Measurements from ENCODE around the gene AKR7A3. TPM values are rescaled to one million over a fixed set of nuclear protein-coding genes. Genes with fewer than 3 reads are reported as not detected.

AKR7A3 gene
- total RNA-seq, 2 experiments from 2014 or later, result 0.54 TPM

DNA sequence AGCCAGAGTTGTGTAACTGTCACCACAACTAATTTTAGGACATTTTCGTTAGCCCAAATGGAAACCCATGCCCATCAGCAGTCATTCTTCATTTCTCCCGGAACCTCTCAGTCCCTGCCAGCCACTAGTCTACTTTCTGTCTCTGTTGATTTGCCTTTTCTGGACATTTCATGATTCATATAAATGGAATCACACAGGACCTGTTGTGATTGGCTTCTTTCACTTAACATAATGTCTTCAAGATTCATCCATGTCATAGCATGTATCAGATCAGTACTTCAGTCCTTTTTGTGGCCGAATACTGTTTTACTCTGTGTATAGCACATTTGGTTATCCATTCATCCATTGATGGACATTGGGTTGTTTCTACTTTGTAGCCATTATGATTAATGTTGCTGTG is 30.6 kb upstream of the AKR7A3 start:
- ChIA-PET CTCF (no interaction called here), POLR2A (interaction anchor here (1.4 kb wide), 1 partner anchor 68 kb away, joined by 3 read pairs; the partner anchor contains the start of genes EMC1 and MRTO4)
- ATAC-seq (no peak), DNase-seq (no peak)
- no peak overlapping the region for H3K27ac Mint-ChIP-seq
- intact Hi-C loops (cut with micrococcal nuclease), result no loop called here
- peaks cover 8% of the 10 kb centered on the region for H3K4me1 Mint-ChIP-seq (ENCODE audit: low read depth)
- H3K27me3 Mint-ChIP-seq, result no peaks in the 10 kb centered on the region
- no peaks in the 10 kb centered on the region for H3K36me3 Mint-ChIP-seq (ENCODE audit: low read depth)
- no peak overlapping the region for H3K4me3 Mint-ChIP-seq
- TF ChIP-seq, protein P1, sequence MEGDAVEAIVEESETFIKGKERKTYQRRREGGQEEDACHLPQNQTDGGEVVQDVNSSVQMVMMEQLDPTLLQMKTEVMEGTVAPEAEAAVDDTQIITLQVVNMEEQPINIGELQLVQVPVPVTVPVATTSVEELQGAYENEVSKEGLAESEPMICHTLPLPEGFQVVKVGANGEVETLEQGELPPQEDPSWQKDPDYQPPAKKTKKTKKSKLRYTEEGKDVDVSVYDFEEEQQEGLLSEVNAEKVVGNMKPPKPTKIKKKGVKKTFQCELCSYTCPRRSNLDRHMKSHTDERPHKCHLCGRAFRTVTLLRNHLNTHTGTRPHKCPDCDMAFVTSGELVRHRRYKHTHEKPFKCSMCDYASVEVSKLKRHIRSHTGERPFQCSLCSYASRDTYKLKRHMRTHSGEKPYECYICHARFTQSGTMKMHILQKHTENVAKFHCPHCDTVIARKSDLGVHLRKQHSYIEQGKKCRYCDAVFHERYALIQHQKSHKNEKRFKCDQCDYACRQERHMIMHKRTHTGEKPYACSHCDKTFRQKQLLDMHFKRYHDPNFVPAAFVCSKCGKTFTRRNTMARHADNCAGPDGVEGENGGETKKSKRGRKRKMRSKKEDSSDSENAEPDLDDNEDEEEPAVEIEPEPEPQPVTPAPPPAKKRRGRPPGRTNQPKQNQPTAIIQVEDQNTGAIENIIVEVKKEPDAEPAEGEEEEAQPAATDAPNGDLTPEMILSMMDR (IDR thresholded peaks at IDR 0.05), result no peak
- no peaks in the 10 kb centered on the region for H3K9me3 Mint-ChIP-seq

DNA sequence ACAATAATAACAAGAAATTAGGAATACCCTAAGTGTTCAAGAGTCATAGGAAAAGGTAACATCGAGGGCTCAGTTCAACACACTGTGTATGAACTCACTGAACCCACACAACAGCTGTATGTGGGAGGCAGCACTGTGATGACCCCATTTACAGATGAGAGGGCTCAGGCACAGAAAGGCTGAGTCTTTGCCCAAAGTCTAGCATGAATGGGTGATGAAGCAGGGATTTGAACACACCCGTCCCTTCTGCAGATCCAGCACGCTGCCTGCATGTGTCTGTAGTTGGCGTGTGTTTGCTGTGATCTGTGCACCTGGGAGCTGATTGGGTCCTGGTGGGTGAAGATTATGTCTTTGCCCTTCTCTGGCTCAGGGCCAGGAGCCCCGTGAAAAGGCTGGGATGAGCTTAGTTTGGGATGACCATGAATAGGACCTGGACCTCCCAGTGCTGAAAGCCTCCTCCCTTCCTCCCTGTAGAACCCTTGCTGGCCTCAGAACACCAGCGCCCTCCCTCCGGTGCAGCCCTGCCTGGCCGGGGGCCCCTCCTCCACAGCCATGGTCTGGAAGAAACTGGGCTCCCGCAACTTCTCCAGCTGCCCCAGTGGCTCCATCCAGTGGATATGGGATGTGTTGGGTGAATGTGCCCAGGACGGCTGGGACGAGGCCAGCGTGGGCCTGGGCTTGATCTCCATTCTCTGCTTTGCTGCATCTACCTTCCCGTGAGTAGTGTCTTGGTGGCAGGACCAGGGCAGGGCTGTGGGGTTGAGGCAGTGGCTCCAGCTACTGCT is 28.7 kb upstream of the AKR7A3 start:
- ATAC-seq, result no peak
- CTCF ChIA-PET, result no interaction called here
- DNase-seq, result no peak
- no peak overlapping the region for H3K27ac Mint-ChIP-seq
- TF ChIP-seq, protein P1 (IDR thresholded peaks at IDR 0.05), result no peak
- POLR2A ChIA-PET, result no interaction called here
- peaks cover 17% of the 10 kb centered on the region for H3K4me1 Mint-ChIP-seq (ENCODE audit: low read depth)
- H3K36me3 Mint-ChIP-seq (ENCODE audit: low read depth), result no peaks in the 10 kb centered on the region
- intact Hi-C loops (cut with micrococcal nuclease), result no loop called here
- no peaks in the 10 kb centered on the region for H3K9me3 Mint-ChIP-seq
- H3K4me3 Mint-ChIP-seq, result no peak overlapping the region
- no peaks in the 10 kb centered on the region for H3K27me3 Mint-ChIP-seq

DNA sequence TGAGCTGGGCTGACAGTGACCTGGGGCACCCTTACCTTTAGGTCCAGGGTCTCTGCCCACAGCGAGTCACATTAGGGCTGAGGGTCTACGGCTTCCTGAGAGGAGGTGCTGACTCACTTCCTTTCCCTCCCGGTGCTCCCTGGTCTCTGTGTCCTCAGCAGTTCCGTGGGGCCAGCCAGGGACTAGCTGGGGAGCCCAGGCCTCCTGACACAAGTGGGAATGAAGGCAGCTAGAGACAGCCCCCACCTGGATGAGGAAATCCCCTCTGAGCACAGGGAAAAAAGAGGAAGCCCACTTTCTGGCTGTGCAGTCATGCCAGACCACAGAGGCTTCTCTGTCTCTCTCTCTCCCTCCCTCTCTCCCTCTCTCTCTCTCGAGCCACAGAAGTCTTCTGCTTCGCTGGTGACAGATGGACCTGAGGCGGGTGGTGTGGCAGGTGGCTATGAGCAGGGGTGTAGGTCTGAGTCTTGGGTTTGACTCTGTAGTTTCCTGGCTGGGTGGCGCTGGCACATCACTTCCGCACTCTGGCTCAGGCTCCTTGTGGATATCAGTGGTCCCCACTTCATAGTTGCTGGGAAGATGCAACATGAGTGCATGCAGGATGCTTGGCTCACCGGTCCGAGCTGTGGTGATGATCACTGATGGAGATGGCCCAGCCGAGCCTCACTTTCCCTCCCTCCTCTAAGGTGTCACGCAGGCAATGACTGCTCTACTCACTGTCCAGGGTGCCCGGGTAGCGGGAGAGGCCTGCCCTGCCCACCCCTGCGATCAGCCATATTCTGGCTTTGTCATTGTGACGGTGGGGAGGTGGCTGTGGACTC is 27.0 kb upstream of the AKR7A3 start:
- Mint-ChIP-seq H3K4me1 (ENCODE audit: low read depth) (peaks cover 23% of the 10 kb centered on the region), H3K27ac (peak overlapping the region; percentile 42), H3K9me3 (no peaks in the 10 kb centered on the region), H3K4me3 (no peak overlapping the region), H3K27me3 (no peaks in the 10 kb centered on the region), H3K36me3 (ENCODE audit: low read depth) (no peaks in the 10 kb centered on the region)
- DNase-seq, result no peak
- ChIA-PET POLR2A (no interaction called here), CTCF (no interaction called here)
- TF ChIP-seq, protein P1 (IDR thresholded peaks at IDR 0.05), result no peak
- intact Hi-C loops (cut with micrococcal nuclease), result no loop called here
- ATAC-seq, result no peak

DNA sequence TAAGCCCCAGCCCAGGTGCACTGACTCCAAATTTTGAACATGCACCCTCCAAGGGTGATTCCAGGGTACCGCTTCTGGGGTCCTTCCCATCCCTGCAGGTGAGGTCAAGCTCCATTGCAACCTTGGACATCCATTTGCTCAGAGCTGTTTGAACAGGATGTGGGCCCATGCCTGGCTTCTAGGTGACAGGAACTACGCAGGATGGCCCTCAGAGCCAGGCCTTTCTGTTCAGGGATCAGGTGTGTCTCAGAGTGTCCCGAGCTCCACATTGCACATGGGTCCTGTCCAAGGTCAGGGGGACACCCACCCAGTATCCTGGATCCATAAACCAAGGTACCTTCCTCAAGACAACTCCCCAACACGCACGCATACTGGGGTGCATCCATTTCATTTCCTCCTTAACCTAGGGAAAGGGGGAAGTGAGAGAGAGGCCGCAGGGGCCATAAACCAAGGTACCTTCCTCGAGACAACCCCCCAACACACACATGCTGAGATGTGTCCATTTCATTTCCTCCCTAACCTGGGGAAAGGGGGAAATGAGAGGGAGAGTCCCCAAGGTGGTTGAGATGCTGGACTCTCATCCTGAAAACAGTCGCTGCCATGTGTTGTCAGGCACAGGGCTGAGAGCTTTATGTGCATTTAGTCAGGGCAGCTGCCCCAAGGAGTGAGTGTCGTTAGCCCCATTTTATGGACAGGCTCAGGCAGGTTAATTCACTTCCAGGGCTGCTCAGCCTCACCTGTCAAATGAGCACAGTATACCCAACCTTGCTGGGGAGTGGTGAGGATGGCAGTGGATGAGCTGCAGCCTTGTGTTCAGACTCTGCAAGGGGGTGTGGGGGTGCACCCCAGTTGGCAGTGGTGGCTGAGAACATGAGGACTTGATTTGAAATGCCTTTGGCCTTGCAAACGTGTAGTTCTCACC is 25.7 kb upstream of the AKR7A3 start:
- POLR2A ChIA-PET, result interaction anchor here (1.4 kb wide), 1 partner anchor 369 kb away, joined by 4 read pairs; no protein-coding TSS in a partner anchor
- intact Hi-C loops (cut with micrococcal nuclease), result no loop called here
- Mint-ChIP-seq H3K4me1 (ENCODE audit: low read depth) (peaks cover 25% of the 10 kb centered on the region), H3K36me3 (ENCODE audit: low read depth) (no peaks in the 10 kb centered on the region), H3K27ac (no peak overlapping the region), H3K4me3 (no peak overlapping the region), H3K9me3 (no peaks in the 10 kb centered on the region), H3K27me3 (no peaks in the 10 kb centered on the region)
- no peak for ATAC-seq
- DNase-seq, result no peak
- CTCF ChIA-PET, result interaction anchor here (0.6 kb wide), 1 partner anchor 27 kb away, joined by 3 read pairs; no protein-coding TSS in a partner anchor
- TF ChIP-seq, protein P1 (IDR thresholded peaks at IDR 0.05), result no peak
